Suppressor macrophage (primary cell): ENCODE measurements around the gene MAPK14.

Source experiments
- DNase-seq, 4 experiments: peaks; one replicate each; pipeline ENCODE4 v3.0.0-alpha.2; 2020 to 2022

The MAPK14 gene

GRCh38 chr6:36138667-36139066 is 111.1 kb downstream of the MAPK14 start:
- DNase-seq, result no peak

DNA sequence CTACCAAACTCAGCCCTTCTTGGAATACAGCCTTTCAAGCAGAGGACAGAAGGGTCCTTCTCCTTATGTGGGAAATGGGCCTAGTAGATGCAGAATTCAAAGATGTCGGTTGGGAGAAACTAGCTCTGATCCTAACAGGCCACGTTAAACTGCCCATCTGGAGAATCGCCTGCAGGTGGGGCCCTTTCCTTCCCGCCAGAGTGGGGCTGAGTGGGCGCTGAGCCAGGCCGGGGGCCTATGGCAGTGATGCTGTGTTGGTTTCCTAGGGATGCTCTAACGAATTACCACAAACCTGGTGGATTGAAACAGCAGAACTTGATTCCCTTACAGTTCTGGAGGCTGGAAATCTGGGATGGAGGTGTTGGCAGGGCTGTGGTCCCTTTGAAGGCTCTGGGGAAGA is 111.8 kb downstream of the MAPK14 start:
- DNase-seq, result peak in 2 of 4 experiments; percentile 24 to 42

GRCh38 chr6:36139991-36140710 is 112.5 kb downstream of the MAPK14 start:
- DNase-seq, result no peak

- DNase-seq, result peak in 1 of 4 experiments; percentile 23
Measured at GRCh38 chr6:36141091-36141490, 113.5 kb downstream of the MAPK14 start.

- no peak for DNase-seq
Measured at GRCh38 chr6:36141961-36142360, 114.4 kb downstream of the MAPK14 start.

DNA sequence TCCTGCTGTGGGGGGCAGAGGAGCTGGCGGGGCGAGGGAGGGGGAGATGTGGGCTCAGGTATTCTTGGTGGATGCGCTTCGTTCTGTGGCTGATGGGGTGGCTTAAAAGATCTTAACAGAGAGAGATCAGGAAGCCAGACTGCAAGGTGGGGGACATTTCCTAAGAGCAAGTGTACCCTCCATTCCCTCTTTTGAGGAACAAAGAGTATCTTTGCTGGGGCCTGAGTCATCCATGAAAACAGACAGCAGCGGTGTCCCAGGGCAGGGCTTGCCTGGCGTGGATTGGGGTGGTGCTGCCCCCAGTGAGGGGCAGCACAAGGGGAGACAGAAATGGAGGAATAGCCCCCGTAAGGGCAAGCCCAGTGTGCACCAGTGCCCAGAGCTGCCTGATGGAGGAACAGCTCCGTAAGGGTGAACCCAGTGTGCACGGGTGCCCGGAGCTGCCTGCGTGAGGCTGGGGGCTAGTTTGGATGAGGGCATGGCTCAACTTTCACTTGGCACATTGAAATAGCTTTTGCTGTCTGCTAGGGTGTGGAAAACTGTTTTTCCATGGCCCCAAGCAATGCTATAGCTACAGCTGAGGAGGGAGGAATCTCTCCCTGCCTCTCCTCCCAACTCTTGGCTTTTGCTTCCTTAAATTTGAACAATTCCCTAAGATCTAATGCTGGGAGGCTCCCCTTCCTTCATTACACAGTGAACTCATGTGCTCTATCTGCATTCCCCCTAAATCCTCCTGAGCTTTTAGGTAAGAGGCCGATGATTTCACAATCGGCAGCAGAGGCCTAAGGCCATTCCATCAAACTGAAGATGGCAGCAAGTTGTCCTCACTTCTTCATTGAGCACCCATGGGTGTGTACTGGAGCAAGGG is 115.6 kb downstream of the MAPK14 start:
- peak in 2 of 4 experiments; percentile 32 to 43 for DNase-seq

- no peak for DNase-seq
Measured at GRCh38 chr6:36145495-36145894, 117.9 kb downstream of the MAPK14 start.

- DNase-seq, result peak in 3 of 4 experiments; percentile 37 to 46 (median 46)
Measured at GRCh38 chr6:36147294-36147693, 119.7 kb downstream of the MAPK14 start.

- DNase-seq, result no peak
Measured at GRCh38 chr6:36149476-36149875, 121.9 kb downstream of the MAPK14 start.

GRCh38 chr6:36150283-36150682 is 122.7 kb downstream of the MAPK14 start:
- DNase-seq, result no peak

- DNase-seq, result no peak
Measured at GRCh38 chr6:36154286-36154685, 126.7 kb downstream of the MAPK14 start.

DNA sequence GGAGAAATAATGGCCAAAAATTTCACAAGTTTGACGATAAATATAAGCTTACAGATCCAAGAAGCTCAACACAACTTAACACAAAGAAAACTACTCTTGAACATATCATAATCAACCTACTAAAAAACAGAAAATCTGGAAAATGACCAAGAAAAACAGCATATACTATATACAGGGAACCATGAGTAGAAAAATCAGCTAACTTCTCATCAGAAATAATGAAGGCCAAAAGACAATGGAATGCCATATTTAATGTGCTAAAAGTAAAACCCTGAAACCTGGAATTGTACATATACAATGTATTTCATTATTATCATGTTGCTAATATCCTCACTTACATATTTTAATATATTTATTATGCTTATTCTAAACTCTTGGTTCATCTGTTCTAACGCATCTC is 128.1 kb downstream of the MAPK14 start:
- no peak for DNase-seq

- no peak for DNase-seq
Measured at GRCh38 chr6:36160147-36160760, 132.6 kb downstream of the MAPK14 start.
